ENCODE measurements around the gene SCAPER. TPM values are rescaled to one million over a fixed set of nuclear protein-coding genes. Genes with fewer than 3 reads are reported as not detected.
"Not testable (repeated sequence)": the region's sequence is repeated elsewhere in the genome, so short reads cannot be mapped to it uniquely, and the experiment has no call there.

The SCAPER gene
- total and polyA plus RNA-seq, 4 donors: 3.3 to 18.0 (median 9.9) TPM

DNA sequence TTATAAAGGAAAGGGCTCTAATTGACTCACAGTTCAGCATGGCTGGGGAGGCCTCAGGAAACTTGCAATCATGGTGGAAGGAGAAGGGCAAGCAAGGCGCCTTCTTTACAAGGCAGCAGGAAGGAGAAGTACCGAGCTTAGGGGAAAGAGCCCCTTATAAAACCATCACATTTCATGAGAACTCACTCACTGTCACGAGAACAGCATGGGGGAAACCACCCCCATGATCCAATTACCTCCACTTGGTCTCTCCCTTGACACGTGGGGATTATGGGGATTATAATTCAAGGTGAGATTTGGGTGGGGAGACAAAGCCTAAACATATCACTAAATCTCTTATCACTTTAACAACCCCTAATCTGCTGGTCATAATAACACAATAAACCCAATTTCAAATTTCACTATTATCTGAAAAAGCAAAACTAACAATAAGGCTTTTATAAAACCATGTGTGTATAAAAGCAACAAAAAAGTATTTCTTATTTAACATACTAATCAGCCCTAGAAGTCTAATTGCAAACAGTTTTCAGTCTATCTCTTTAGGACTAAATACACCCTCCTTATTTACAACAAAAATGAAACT, 43.2 kb downstream of the SCAPER start (continued):
- TF ChIP-seq EGR1 (IDR thresholded peaks at IDR 0.05; ENCODE audit: low read depth in 2 of 2) (no peak), RAD21 (IDR thresholded peaks at IDR 0.05) (no peak)
- TF ChIP-seq, protein P1, sequence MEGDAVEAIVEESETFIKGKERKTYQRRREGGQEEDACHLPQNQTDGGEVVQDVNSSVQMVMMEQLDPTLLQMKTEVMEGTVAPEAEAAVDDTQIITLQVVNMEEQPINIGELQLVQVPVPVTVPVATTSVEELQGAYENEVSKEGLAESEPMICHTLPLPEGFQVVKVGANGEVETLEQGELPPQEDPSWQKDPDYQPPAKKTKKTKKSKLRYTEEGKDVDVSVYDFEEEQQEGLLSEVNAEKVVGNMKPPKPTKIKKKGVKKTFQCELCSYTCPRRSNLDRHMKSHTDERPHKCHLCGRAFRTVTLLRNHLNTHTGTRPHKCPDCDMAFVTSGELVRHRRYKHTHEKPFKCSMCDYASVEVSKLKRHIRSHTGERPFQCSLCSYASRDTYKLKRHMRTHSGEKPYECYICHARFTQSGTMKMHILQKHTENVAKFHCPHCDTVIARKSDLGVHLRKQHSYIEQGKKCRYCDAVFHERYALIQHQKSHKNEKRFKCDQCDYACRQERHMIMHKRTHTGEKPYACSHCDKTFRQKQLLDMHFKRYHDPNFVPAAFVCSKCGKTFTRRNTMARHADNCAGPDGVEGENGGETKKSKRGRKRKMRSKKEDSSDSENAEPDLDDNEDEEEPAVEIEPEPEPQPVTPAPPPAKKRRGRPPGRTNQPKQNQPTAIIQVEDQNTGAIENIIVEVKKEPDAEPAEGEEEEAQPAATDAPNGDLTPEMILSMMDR (IDR thresholded peaks at IDR 0.05; ENCODE audit: low read depth, low read length, missing input control): no peak
- TF ChIP-seq, protein P2, sequence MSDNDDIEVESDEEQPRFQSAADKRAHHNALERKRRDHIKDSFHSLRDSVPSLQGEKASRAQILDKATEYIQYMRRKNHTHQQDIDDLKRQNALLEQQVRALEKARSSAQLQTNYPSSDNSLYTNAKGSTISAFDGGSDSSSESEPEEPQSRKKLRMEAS (IDR thresholded peaks at IDR 0.05): no peak

DNA sequence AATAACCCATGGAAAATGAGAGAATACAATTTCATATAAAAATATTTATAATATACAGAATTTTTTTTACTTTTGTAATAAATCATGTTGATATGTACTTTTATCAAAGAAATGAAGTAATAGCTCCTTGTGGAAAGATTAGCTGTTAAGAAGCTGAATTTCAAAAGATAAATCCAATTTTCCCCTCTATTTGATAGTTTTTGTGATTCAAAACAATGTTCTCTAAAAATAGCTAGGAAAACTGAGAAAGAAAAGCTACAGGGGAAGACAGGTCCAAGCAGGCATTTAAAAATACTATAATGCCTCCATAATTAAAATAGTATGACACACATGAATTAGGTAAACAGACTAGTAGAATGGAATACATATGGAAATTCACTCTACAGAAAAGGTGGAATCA, 44.9 kb downstream of the SCAPER start:
- H3K9me3 ChIP-seq (ENCODE audit: control insufficient read depth in 4 of 4, low read length in 3 of 4): no peaks in the 10 kb centered on the region
- H3K9ac ChIP-seq (ENCODE audit: low read depth in 1 of 2, low read length in 2 of 2): no peak overlapping the region
- TF ChIP-seq, protein P2 (IDR thresholded peaks at IDR 0.05): no peak
- TF ChIP-seq HNF4G (IDR thresholded peaks at IDR 0.05) (no peak), TAF1 (conservative IDR thresholded peaks at IDR 0.05) (no peak), EGR1 (IDR thresholded peaks at IDR 0.05; ENCODE audit: low read depth in 2 of 2) (no peak)
- H3K27ac ChIP-seq (ENCODE audit: low read depth in 1 of 2, low read length in 2 of 2): no peak overlapping the region
- no peaks in the 10 kb centered on the region for H3K4me1 ChIP-seq (ENCODE audit: control insufficient read depth in 4 of 4, insufficient read depth in 4 of 4, low read length in 3 of 4)
- no peak for DNase-seq (ENCODE audit: low spot score)
- no peak overlapping the region for H3K4me3 ChIP-seq (ENCODE audit: low read depth in 1 of 3, low read length in 3 of 3)
- H3K36me3 ChIP-seq (ENCODE audit: control insufficient read depth in 4 of 4, insufficient read depth in 3 of 4, low read depth in 1 of 4, low read length in 3 of 4): peaks cover 0 to 2% (median 0%) of the 10 kb centered on the region in 4 donors
- no peaks in the 10 kb centered on the region for H3K27me3 ChIP-seq (ENCODE audit: control insufficient read depth in 4 of 4, insufficient read depth in 4 of 4, low read length in 3 of 4)

DNA sequence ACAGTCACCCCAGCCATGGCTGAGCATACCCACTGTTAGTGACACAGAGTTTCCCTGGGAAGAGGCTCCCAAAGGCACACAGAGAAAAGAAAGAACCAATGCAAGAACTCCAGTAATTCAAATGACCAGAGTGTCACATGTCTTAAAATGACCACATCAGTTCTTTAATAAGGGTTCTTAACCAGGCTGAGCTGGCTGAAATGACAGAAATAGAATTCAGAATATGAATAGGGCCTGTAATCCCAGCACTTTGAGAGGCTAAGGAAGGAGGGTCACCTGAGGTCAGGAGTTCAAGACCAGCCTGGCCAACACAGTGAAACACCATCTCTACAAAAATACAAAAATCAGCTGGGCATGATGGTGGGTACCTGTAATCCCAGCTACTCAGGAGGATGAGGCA, 54.8 kb downstream of the SCAPER start:
- H3K36me3 ChIP-seq (ENCODE audit: control insufficient read depth in 4 of 4, insufficient read depth in 3 of 4, low read depth in 1 of 4, low read length in 3 of 4): peaks cover 0 to 14% (median 6%) of the 10 kb centered on the region in 4 donors
- H3K4me3 ChIP-seq (ENCODE audit: low read depth in 1 of 3, low read length in 3 of 3); H3K27me3 ChIP-seq (ENCODE audit: control insufficient read depth in 4 of 4, insufficient read depth in 4 of 4, low read length in 3 of 4); DNase-seq (ENCODE audit: low spot score); H3K4me1 ChIP-seq (ENCODE audit: control insufficient read depth in 4 of 4, insufficient read depth in 4 of 4, low read length in 3 of 4); H3K27ac ChIP-seq (ENCODE audit: low read depth in 1 of 2, low read length in 2 of 2); H3K9ac ChIP-seq (ENCODE audit: low read depth in 1 of 2, low read length in 2 of 2); H3K9me3 ChIP-seq (ENCODE audit: control insufficient read depth in 4 of 4, low read length in 3 of 4): not testable (repeated sequence)

DNA sequence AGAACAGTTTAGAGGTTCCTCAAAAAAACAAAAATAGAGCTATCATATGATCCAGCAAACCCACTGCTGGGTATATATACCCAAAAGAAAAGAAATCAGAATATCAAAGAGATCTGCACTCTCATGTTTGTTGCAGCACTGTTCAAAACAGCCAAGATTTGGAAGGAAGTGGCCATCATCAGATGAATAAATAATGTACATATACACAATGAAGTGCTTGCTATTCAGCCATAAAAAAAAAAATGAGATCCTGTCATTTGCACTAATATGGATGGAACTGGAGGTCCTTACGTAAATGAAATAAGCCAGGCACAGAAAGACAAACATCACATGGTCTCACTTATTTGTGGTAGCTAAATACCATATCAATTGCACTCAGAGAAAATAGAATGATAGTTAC, 58.4 kb downstream of the SCAPER start:
- WGBS: 83% methylated on average over 1 of the region's 1 CpG
- H3K27me3 ChIP-seq (ENCODE audit: control insufficient read depth in 4 of 4, insufficient read depth in 4 of 4, low read length in 3 of 4): no peaks in the 10 kb centered on the region
- peaks cover 0 to 6% (median 0%) of the 10 kb centered on the region in 4 donors for H3K36me3 ChIP-seq (ENCODE audit: control insufficient read depth in 4 of 4, insufficient read depth in 3 of 4, low read depth in 1 of 4, low read length in 3 of 4)
- H3K9me3 ChIP-seq (ENCODE audit: control insufficient read depth in 4 of 4, low read length in 3 of 4): no peaks in the 10 kb centered on the region
- H3K4me1 ChIP-seq (ENCODE audit: control insufficient read depth in 4 of 4, insufficient read depth in 4 of 4, low read length in 3 of 4): no peaks in the 10 kb centered on the region
- no peak overlapping the region for H3K27ac ChIP-seq (ENCODE audit: low read depth in 1 of 2, low read length in 2 of 2)
- TF ChIP-seq JUND (IDR thresholded peaks at IDR 0.05): no peak
- TF ChIP-seq RAD21 (IDR thresholded peaks at IDR 0.05): no peak
- no peak for TF ChIP-seq FOXA2 (IDR thresholded peaks at IDR 0.05)
- TF ChIP-seq EGR1 (IDR thresholded peaks at IDR 0.05; ENCODE audit: low read depth in 2 of 2): no peak
- no peak for TF ChIP-seq HNF4G (IDR thresholded peaks at IDR 0.05)
- no peak overlapping the region for H3K4me3 ChIP-seq (ENCODE audit: low read depth in 1 of 3, low read length in 3 of 3)
- no peak overlapping the region for H3K9ac ChIP-seq (ENCODE audit: low read depth in 1 of 2, low read length in 2 of 2)
- no peak for DNase-seq (ENCODE audit: low spot score)

DNA sequence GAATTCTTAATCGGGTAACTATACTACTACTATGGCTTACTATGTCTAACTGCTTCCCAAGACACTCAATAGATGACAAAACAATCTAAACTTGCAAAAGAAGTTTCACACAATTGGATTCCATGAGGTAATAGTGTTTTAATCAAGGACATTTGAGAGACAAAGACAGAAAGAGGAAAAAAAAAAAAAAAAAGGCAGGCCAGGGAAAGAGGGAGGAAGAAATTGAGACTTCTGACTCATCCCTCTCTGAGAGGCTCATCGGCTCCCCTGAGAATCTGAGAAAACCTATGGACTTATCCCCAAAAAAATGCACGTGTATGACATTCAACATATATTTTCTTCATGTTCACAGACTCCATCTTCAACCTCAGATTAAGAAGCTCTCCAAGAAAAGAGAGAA, 61.0 kb downstream of the SCAPER start:
- WGBS: 95% methylated on average over 3 of the region's 3 CpGs
- H3K9ac ChIP-seq (ENCODE audit: low read depth in 1 of 2, low read length in 2 of 2): no peak overlapping the region
- no peaks in the 10 kb centered on the region for H3K4me1 ChIP-seq (ENCODE audit: control insufficient read depth in 4 of 4, insufficient read depth in 4 of 4, low read length in 3 of 4)
- no peak overlapping the region for H3K27ac ChIP-seq (ENCODE audit: low read depth in 1 of 2, low read length in 2 of 2)
- no peak overlapping the region for H3K4me3 ChIP-seq (ENCODE audit: low read depth in 1 of 3, low read length in 3 of 3)
- H3K9me3 ChIP-seq (ENCODE audit: control insufficient read depth in 4 of 4, low read length in 3 of 4): no peaks in the 10 kb centered on the region
- H3K27me3 ChIP-seq (ENCODE audit: control insufficient read depth in 4 of 4, insufficient read depth in 4 of 4, low read length in 3 of 4): no peaks in the 10 kb centered on the region
- no peaks in the 10 kb centered on the region for H3K36me3 ChIP-seq (ENCODE audit: control insufficient read depth in 4 of 4, insufficient read depth in 3 of 4, low read depth in 1 of 4, low read length in 3 of 4)
- DNase-seq (ENCODE audit: low spot score): no peak
- TF ChIP-seq TAF1 (conservative IDR thresholded peaks at IDR 0.05) (no peak), NR2F2 (IDR thresholded peaks at IDR 0.05) (no peak), SP1 (IDR thresholded peaks at IDR 0.05) (no peak), FOXA2 (IDR thresholded peaks at IDR 0.05) (no peak), YY1 (IDR thresholded peaks at IDR 0.05) (no peak), HNF4G (IDR thresholded peaks at IDR 0.05) (no peak), RXRA (IDR thresholded peaks at IDR 0.05) (no peak), HNF4A (conservative IDR thresholded peaks at IDR 0.05) (no peak), EGR1 (IDR thresholded peaks at IDR 0.05; ENCODE audit: low read depth in 2 of 2) (no peak), RAD21 (IDR thresholded peaks at IDR 0.05) (no peak)
- TF ChIP-seq, protein P3, sequence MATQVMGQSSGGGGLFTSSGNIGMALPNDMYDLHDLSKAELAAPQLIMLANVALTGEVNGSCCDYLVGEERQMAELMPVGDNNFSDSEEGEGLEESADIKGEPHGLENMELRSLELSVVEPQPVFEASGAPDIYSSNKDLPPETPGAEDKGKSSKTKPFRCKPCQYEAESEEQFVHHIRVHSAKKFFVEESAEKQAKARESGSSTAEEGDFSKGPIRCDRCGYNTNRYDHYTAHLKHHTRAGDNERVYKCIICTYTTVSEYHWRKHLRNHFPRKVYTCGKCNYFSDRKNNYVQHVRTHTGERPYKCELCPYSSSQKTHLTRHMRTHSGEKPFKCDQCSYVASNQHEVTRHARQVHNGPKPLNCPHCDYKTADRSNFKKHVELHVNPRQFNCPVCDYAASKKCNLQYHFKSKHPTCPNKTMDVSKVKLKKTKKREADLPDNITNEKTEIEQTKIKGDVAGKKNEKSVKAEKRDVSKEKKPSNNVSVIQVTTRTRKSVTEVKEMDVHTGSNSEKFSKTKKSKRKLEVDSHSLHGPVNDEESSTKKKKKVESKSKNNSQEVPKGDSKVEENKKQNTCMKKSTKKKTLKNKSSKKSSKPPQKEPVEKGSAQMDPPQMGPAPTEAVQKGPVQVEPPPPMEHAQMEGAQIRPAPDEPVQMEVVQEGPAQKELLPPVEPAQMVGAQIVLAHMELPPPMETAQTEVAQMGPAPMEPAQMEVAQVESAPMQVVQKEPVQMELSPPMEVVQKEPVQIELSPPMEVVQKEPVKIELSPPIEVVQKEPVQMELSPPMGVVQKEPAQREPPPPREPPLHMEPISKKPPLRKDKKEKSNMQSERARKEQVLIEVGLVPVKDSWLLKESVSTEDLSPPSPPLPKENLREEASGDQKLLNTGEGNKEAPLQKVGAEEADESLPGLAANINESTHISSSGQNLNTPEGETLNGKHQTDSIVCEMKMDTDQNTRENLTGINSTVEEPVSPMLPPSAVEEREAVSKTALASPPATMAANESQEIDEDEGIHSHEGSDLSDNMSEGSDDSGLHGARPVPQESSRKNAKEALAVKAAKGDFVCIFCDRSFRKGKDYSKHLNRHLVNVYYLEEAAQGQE (IDR thresholded peaks at IDR 0.05): no peak
- TF ChIP-seq, protein P4, sequence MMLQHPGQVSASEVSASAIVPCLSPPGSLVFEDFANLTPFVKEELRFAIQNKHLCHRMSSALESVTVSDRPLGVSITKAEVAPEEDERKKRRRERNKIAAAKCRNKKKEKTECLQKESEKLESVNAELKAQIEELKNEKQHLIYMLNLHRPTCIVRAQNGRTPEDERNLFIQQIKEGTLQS (IDR thresholded peaks at IDR 0.05): no peak
